ENCODE data around the gene CSTPP1. TPM values are rescaled to one million over a fixed set of nuclear protein-coding genes. Genes with fewer than 3 reads are reported as not detected.

CSTPP1 gene
- total and polyA plus RNA-seq, 2 of the 4 experiments (the other 2 are of a cell fraction): 22.0 to 35.7 TPM

GRCh38 chr11:46967962-46968361, 31.4 kb downstream of the CSTPP1 start:
- Histone ChIP-seq H4K5ac (ENCODE audit: low read depth, low read length) (no peak overlapping the region), H3K4me2 (ENCODE audit: low read depth, low read length) (no peak overlapping the region), H3K4me3 (ENCODE audit: insufficient read depth, low read depth, low read length) (no peak overlapping the region), H3K56ac (ENCODE audit: extremely low read depth, insufficient read depth, low read length) (no peak overlapping the region), H4K8ac (ENCODE audit: low read depth in 2 of 2, low read length in 2 of 2) (no peak overlapping the region), H3K27me3 (ENCODE audit: control insufficient read depth, insufficient read depth, low read length) (no peaks in the 10 kb centered on the region), H2AK9ac (replicated peaks; ENCODE audit: low read depth, low read length, poor library complexity) (no peak overlapping the region), H4K91ac (ENCODE audit: insufficient read depth, low read depth, low read length) (no peak overlapping the region), H3K36me3 (ENCODE audit: control insufficient read depth, insufficient read depth, low read length) (no peaks in the 10 kb centered on the region), H2BK15ac (ENCODE audit: low read depth, low read length) (no peak overlapping the region), H2AK5ac (ENCODE audit: low read depth, low read length) (no peak overlapping the region), H3K79me1 (ENCODE audit: low read depth in 1 of 2, low read length in 2 of 2) (peaks cover 0 to 3% of the 10 kb centered on the region in 2 experiments; a peak in 2 of 4 replicates), H2BK120ac (ENCODE audit: low read depth, low read length) (no peak overlapping the region), H3K27ac (ENCODE audit: insufficient read depth, low read length) (no peak overlapping the region), H2AFZ (replicated peaks; ENCODE audit: low read length, poor library complexity) (no peak overlapping the region), H3K9me3 (ENCODE audit: control insufficient read depth, insufficient read depth, low read length) (no peaks in the 10 kb centered on the region), H3K9me1 (ENCODE audit: insufficient read depth, low read length) (no peaks in the 10 kb centered on the region), H2BK20ac (ENCODE audit: low read depth, low read length) (no peak overlapping the region), H3K4ac (ENCODE audit: low read depth, low read length) (no peak overlapping the region), H3K9ac (ENCODE audit: low read depth, low read length) (no peak overlapping the region), H4K20me1 (ENCODE audit: insufficient read depth, low read length) (no peaks in the 10 kb centered on the region), H3K14ac (replicated peaks; ENCODE audit: low read depth, low read length) (no peak overlapping the region), H3K23ac (ENCODE audit: low read depth, low read length) (no peak overlapping the region), H2BK5ac (ENCODE audit: low read depth, low read length, poor library complexity, severe bottlenecking) (no peak overlapping the region), H3K4me1 (ENCODE audit: control insufficient read depth, insufficient read depth, low read length) (no peaks in the 10 kb centered on the region), H3K18ac (ENCODE audit: low read depth, low read length) (no peak overlapping the region)
- dilution Hi-C loops (cut with HindIII; ENCODE audit: low sequenced_read_pairs, unreplicated experiment) (no loop called here), in situ Hi-C loops (cut with MboI; ENCODE audit: low sequenced_read_pairs) (no loop called here), intact Hi-C loops (cut with micrococcal nuclease) (no loop called here)
- POLR2A ChIA-PET (ENCODE audit: unreplicated experiment): no interaction called here
- DNase-seq (no peak), ATAC-seq (ENCODE audit: low read depth) (no peak)
- CTCF ChIA-PET: no interaction called here
- BruUV-seq (replicated peaks): no TSS peak
- WGBS, 2 experiments (ENCODE audit: extremely low coverage in 2 of 2, insufficient read length in 1 of 2): 100% methylated on average over 1 of the region's 2 CpGs; no CpG with 5 or more reads in 1 of the 2 experiments
- TF ChIP-seq POLR2A (IDR thresholded peaks at IDR 0.05; ENCODE audit: low read depth, low read length) (no peak), RAD21 (IDR thresholded peaks at IDR 0.05; ENCODE audit: low read length) (no peak), CHD1 (IDR thresholded peaks at IDR 0.05; ENCODE audit: low read depth, low read length) (no peak), NFE2L2 (IDR thresholded peaks at IDR 0.05; ENCODE audit: low read depth, low read length) (no peak), CTCF (conservative IDR thresholded peaks at IDR 0.05; ENCODE audit: low read depth, low read length) (no peak), ELK1 (IDR thresholded peaks at IDR 0.05; ENCODE audit: borderline replicate concordance, low read depth, low read length) (no peak), SMC3 (IDR thresholded peaks at IDR 0.05; ENCODE audit: low read depth, low read length) (no peak), MXI1 (IDR thresholded peaks at IDR 0.05; ENCODE audit: borderline replicate concordance, low read depth, low read length) (no peak), RFX5 (IDR thresholded peaks at IDR 0.05; ENCODE audit: low read depth, low read length) (no peak), FOS (IDR thresholded peaks at IDR 0.05; ENCODE audit: low read depth, low read length) (no peak), RCOR1 (IDR thresholded peaks at IDR 0.05; ENCODE audit: insufficient replicate concordance, low read length) (no peak), BHLHE40 (IDR thresholded peaks at IDR 0.05; ENCODE audit: low read depth, low read length) (no peak)
